ENCODE measurements around the gene CHID1. TPM values are rescaled to one million over a fixed set of nuclear protein-coding genes. Genes with fewer than 3 reads are reported as not detected.

Gene CHID1
- total RNA-seq, 2 experiments from 2014 or later = 38.2 to 39.2 TPM

DNA sequence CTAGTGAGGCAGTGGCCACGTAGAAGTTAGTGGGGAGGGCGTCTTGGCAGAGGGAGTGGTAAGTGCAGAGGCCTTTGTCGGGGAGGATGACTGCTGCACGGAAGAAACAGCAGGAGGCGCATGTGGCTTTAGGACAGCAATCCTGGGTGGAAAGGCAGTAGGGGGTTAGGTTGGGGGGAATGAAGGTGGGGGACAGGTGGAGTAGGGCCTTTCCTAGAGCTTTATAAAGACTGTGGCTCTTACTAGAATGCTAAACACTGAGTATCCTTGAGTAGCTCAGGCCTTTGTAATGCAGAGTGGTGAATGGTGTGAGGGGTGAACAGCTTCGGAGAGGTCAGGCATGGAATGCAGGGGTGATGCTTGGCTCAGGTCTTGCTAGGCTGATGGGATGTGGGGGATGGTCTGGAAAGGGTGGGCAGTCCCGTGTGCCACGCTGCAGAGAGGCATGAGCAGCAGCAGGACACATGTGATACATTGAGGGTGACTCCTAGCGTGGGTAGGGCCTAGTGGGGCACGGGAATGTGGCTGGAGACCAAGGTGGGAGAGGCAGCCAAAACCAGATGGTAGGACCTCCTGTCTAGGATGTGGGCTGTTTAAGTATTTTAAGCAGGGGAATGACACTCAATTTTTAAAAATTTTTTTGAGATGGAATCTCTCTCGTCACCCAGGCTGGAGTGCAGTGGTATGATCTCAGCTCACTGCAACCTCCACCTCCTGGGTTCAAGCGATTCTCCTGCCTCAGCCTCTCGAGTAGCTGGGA is 34.3 kb upstream of the CHID1 start:
- Mint-ChIP-seq H3K9me3 (peaks cover 9% of the 10 kb centered on the region), H3K4me1 (peaks cover 8% of the 10 kb centered on the region), H3K36me3 (ENCODE audit: low read depth) (peaks cover 53% of the 10 kb centered on the region), H3K27me3 (no peaks in the 10 kb centered on the region), H3K4me3 (no peak overlapping the region), H3K27ac (no peak overlapping the region)
- DNase-seq = no peak
- ChIA-PET POLR2A (interaction anchor here (0.7 kb wide), 1 partner anchor 16 kb away, joined by 3 read pairs; no protein-coding TSS in a partner anchor), CTCF (no interaction called here)

DNA sequence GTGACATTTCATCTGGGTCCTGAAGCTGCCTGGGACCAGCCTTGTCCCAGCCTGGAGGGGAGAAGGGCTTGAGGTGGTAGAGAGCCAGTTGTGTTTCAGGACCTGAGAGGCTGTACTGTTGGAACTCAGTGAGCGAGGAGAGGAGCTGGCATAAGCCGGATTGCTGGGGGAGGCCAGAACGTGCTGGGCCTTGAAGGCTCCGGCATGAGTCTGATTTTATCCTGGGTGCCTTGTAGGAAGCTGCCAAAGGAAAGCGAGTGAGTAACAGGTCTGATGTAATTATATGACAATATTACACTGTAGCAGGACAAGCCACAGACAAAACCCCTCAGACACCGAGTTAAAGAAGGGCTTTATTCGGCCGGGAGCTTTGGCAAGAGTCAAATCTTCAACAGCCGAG is 32.2 kb upstream of the CHID1 start:
- H3K27ac Mint-ChIP-seq = no peak overlapping the region
- H3K36me3 Mint-ChIP-seq (ENCODE audit: low read depth) = peaks cover 36% of the 10 kb centered on the region
- no peaks in the 10 kb centered on the region for H3K27me3 Mint-ChIP-seq
- ChIA-PET POLR2A (no interaction called here), CTCF (no interaction called here)
- H3K4me1 Mint-ChIP-seq = peaks cover 12% of the 10 kb centered on the region
- no peaks in the 10 kb centered on the region for H3K9me3 Mint-ChIP-seq
- no peak overlapping the region for H3K4me3 Mint-ChIP-seq
- DNase-seq = no peak

DNA sequence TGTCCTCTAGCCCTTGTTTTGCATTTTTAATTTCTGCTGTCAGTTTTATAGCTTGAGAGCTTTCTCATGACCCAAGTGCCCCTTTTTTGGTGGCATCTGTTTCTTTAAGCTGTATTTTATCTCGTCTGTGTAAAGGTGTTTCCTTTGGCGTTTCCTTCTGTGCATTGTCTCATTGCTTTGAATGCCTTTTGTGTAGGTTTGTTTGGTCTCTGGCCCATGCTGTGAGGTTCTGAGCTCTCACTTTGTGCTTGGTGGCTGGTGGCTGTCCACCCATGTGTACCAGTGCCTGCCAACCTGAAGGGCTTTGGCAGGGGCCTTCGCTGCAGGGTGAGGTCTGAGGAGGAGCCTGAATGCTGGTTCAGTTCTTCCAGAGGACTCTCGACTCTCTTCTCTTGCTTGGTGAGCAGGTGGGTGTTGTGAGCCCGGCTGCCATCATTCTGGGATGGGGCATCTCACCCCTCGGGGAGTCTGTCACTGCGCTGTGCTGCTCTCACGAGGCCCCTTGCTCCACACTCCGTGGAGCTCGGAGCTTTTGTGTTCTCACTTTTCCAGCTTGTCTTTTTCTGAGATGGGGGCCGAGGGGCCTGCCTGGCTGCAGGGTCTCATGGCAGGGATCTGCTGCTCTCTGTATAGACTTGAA is 30.0 kb upstream of the CHID1 start:
- ChIA-PET POLR2A (interaction anchor here (1.4 kb wide), 1 partner anchor 12 kb away, joined by 4 read pairs; no protein-coding TSS in a partner anchor), CTCF (interaction anchor here (1.1 kb wide), 1 partner anchor 93 kb away, joined by 3 read pairs; no protein-coding TSS in a partner anchor)
- Mint-ChIP-seq H3K27ac (no peak overlapping the region), H3K27me3 (no peaks in the 10 kb centered on the region), H3K36me3 (ENCODE audit: low read depth) (peaks cover 26% of the 10 kb centered on the region), H3K9me3 (no peaks in the 10 kb centered on the region), H3K4me1 (peaks cover 20% of the 10 kb centered on the region), H3K4me3 (no peak overlapping the region)
- no peak for DNase-seq

DNA sequence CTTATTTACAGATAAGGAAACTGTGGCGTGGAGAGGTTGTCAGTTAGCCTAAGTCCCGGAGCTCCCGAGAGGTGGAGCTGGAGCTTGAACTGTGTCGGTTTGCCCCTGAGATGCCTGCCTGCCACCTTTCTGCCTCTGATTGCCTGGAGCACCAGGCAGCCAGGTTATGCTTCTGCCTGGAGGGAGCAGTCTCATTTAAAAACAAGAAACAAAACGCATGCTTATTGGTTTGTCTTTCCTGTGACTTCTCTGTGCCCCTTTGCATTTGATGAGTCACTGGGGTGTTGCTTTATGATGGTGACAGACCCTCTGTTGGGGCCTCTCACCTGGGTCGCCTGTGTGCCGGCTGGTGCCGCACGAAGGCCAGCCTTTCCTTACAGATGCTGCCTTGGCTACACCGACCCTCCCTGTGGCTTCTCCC is 27.2 kb upstream of the CHID1 start:
- Mint-ChIP-seq H3K9me3 (no peaks in the 10 kb centered on the region), H3K4me3 (no peak overlapping the region), H3K27ac (no peak overlapping the region), H3K27me3 (no peaks in the 10 kb centered on the region), H3K4me1 (peaks cover 29% of the 10 kb centered on the region), H3K36me3 (ENCODE audit: low read depth) (peaks cover 5% of the 10 kb centered on the region)
- POLR2A ChIA-PET = no interaction called here
- no peak for DNase-seq
- CTCF ChIA-PET = no interaction called here

DNA sequence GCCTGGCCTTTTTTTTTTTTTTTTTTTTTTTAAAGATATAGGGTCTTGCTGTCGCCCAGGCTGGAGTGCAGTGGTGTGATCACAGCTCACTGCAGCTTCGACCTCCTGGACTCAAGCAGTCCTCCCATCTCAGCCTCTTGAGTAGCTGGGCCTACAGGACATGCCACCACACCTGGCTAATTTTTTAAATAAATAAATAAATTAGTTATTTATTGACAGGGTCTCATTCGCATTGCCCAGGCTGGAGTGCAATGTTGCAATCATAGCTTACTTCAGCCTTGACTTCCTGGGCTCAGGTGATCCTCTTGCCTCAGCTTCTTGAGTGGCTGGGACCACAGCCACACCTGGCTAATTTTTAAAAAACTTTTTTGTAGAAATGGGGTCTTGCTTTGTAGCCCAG is 25.6 kb upstream of the CHID1 start:
- no peak overlapping the region for H3K4me3 Mint-ChIP-seq
- H3K27me3 Mint-ChIP-seq = no peaks in the 10 kb centered on the region
- no peak overlapping the region for H3K27ac Mint-ChIP-seq
- no peaks in the 10 kb centered on the region for H3K9me3 Mint-ChIP-seq
- ChIA-PET POLR2A (no interaction called here), CTCF (interaction anchor here (1.5 kb wide), 1 partner anchor 12 kb away, joined by 3 read pairs; no protein-coding TSS in a partner anchor)
- H3K4me1 Mint-ChIP-seq = peaks cover 42% of the 10 kb centered on the region
- H3K36me3 Mint-ChIP-seq (ENCODE audit: low read depth) = no peaks in the 10 kb centered on the region
- DNase-seq = no peak

DNA sequence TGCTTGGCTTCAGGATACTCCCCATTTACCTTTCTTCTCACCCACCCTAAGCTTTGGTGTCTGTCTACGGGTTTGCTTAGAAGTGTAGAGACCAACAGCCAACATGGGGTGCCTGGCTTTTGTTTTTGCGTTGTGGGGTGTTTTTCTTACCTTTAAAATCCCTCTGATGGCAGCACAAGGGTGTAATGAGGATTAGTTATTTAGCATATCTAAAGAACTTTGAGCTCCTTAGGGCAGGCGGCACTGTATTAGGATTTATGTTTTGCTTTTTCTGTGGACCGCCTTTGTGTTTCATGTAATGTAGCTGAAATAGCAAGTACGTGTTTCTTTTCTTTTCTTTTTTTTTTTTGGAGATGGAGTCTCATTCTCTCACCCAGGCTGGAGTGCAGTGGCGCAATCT is 23.9 kb upstream of the CHID1 start:
- H3K9me3 Mint-ChIP-seq = no peaks in the 10 kb centered on the region
- peaks cover 41% of the 10 kb centered on the region for H3K4me1 Mint-ChIP-seq
- H3K27me3 Mint-ChIP-seq = no peaks in the 10 kb centered on the region
- POLR2A ChIA-PET = no interaction called here
- no peaks in the 10 kb centered on the region for H3K36me3 Mint-ChIP-seq (ENCODE audit: low read depth)
- CTCF ChIA-PET = interaction anchor here (0.7 kb wide), 1 partner anchor 170 kb away, joined by 3 read pairs; no protein-coding TSS in a partner anchor
- DNase-seq = no peak
- no peak overlapping the region for H3K27ac Mint-ChIP-seq
- no peak overlapping the region for H3K4me3 Mint-ChIP-seq

DNA sequence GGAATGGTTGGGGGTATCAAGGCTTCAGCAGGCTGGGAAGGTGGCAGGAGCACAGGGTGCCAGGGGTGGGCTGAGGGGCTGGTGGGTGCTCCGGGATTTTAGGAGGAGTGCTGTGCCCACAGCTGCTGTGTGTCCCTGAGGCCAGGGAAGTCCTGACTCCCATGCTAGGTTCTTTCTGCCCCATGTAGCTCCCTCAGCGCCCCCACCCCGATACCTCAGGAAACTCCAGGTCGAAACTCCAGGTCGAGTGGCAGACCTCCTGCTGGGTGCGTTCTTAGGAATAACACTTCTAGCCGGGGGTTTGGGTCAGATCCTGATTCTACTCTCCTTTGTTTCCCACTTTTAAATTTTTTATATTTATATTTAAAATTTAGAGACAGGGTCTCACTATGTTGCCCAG is 23.3 kb upstream of the CHID1 start:
- Mint-ChIP-seq H3K27me3 (no peaks in the 10 kb centered on the region), H3K36me3 (ENCODE audit: low read depth) (peaks cover 2% of the 10 kb centered on the region), H3K4me1 (peaks cover 44% of the 10 kb centered on the region), H3K9me3 (no peaks in the 10 kb centered on the region), H3K4me3 (no peak overlapping the region), H3K27ac (no peak overlapping the region)
- ChIA-PET POLR2A (no interaction called here), CTCF (no interaction called here)
- DNase-seq = no peak

DNA sequence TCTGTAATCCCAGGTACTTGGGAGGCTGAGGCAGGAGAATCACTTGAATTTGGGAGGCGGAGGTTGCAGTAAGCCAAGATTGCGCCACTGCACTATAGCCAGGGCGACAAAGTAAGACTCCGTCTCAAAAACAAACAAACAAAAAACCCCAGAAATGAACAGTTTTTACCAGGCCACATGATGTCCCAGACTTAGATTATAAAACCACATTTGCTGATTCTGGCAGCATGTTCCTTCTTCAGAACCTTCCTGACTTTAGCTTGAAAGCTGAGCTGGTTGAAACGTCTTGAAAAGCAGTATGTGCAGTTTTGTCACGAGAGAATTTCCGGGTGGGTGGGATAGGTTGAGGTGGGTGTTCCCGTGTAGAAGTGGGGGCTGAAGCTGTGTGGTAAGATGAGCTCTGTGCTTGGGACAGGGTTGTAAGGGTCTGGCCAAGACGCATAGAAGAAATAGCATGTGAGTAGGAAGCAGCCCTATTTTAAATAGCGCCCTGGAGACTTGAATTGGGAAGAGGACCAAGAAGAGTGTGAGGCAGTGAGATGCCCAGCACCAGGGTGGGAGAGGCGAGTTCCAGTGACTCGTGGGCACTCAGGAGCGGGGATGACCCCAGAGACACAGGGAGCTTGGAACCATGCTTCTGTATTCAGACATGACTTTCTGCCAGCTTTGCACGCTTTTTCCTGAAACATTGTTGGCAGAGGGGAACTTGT is 22.7 kb upstream of the CHID1 start:
- H3K9me3 Mint-ChIP-seq = no peaks in the 10 kb centered on the region
- H3K36me3 Mint-ChIP-seq (ENCODE audit: low read depth) = peaks cover 4% of the 10 kb centered on the region
- no peaks in the 10 kb centered on the region for H3K27me3 Mint-ChIP-seq
- ChIA-PET CTCF (no interaction called here), POLR2A (no interaction called here)
- H3K4me1 Mint-ChIP-seq = peaks cover 50% of the 10 kb centered on the region
- DNase-seq = no peak
- peak overlapping the region; percentile 42 for H3K27ac Mint-ChIP-seq
- H3K4me3 Mint-ChIP-seq = no peak overlapping the region

DNA sequence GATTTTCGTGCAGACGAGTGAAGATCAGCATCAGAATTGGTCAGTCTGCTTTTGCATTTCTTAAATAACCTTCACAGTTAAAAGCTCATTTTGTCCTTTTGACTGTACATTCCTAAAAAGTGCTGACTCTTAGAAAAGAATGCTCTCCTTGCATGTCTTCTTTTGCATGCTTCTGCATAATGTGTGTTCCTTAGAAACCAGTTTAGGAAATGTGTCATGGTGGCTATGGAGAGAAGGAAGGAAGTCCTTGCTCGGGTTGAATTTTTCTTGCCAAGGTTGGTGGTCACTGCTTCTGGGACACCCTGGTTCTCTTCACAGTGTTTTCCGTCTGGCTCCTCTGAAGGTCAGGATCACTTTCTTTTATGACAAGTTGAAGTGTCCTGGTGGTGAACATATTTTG is 21.8 kb upstream of the CHID1 start:
- DNase-seq = no peak
- H3K9me3 Mint-ChIP-seq = no peaks in the 10 kb centered on the region
- peaks cover 4% of the 10 kb centered on the region for H3K36me3 Mint-ChIP-seq (ENCODE audit: low read depth)
- H3K4me3 Mint-ChIP-seq = no peak overlapping the region
- POLR2A ChIA-PET = no interaction called here
- CTCF ChIA-PET = no interaction called here
- no peaks in the 10 kb centered on the region for H3K27me3 Mint-ChIP-seq
- H3K4me1 Mint-ChIP-seq = peaks cover 54% of the 10 kb centered on the region
- H3K27ac Mint-ChIP-seq = no peak overlapping the region

DNA sequence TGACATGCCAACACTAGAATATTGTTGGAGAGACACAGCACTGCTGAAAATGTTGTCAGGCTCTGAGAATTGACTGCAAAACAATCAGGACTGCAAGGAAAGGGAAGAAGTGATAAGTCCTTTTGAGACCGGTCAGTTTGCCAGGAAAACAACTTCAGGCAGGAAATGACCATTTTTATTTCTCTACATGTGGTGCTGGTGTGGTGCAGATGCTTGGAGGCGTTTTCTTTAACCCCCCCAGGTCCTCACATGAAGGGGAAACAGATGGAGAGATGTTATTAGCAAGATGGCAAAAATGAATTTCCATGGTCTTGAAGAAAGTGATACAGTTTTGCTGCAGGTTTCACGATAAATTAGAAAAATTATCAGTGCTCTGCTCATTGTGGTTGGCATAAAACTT is 20.8 kb upstream of the CHID1 start:
- H3K4me1 Mint-ChIP-seq = peaks cover 59% of the 10 kb centered on the region
- DNase-seq = no peak
- H3K4me3 Mint-ChIP-seq = no peak overlapping the region
- ChIA-PET CTCF (interaction anchor here (0.7 to 1.6 kb wide), 2 partner anchors 45 to 559 kb away, joined by 4 read pairs; no protein-coding TSS in a partner anchor), POLR2A (no interaction called here)
- H3K9me3 Mint-ChIP-seq = no peaks in the 10 kb centered on the region
- H3K27me3 Mint-ChIP-seq = no peaks in the 10 kb centered on the region
- no peak overlapping the region for H3K27ac Mint-ChIP-seq
- H3K36me3 Mint-ChIP-seq (ENCODE audit: low read depth) = peaks cover 13% of the 10 kb centered on the region

DNA sequence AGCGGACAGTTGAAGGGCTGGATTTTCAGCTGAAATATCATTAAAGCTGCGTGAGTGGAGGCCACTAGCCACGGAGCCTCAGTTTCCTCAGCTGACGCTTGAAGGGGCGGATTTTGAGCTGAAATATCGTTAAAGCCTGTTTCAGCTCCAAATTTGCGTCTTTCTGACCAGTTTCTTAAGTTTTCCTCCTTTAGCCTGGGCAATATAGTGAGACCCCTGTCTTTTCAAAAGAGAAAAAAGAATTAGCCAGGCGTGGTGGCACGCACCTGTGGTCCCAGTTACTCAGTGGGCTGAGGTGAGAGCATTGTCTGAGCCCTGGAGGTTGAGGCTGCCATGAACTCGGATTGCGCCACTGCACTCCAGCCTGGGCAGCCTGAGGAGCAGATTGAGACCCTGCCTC is 18.8 kb upstream of the CHID1 start:
- H3K9me3 Mint-ChIP-seq = no peaks in the 10 kb centered on the region
- H3K27ac Mint-ChIP-seq = no peak overlapping the region
- ChIA-PET POLR2A (interaction anchor here (1.3 kb wide), 1 partner anchor 11 kb away, joined by 4 read pairs; no protein-coding TSS in a partner anchor), CTCF (interaction anchor here (1.2 kb wide), 1 partner anchor 86 kb away, joined by 4 read pairs; the partner anchor contains the start of gene TSPAN4)
- peaks cover 13% of the 10 kb centered on the region for H3K36me3 Mint-ChIP-seq (ENCODE audit: low read depth)
- no peak overlapping the region for H3K4me3 Mint-ChIP-seq
- no peak for DNase-seq
- H3K4me1 Mint-ChIP-seq = peaks cover 59% of the 10 kb centered on the region
- no peaks in the 10 kb centered on the region for H3K27me3 Mint-ChIP-seq

DNA sequence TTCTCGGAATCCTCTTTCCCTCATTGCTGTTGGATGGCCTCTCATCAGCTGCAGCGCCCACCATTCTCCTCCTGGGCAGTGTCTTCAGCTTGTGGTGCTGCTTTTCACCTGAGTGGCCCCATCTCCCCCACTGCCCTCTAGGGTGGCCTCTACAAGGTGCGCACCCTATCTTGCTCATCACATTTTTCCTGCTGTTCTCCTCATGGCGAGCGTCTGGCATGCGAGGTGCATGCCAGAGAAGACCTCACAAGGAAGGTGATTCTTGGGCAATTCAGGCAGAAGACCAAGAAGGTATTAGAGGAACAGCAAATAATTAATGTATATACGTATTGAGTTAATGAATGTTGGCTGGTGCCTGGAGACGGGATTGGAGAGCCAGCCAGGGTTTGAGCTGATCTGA is 18.2 kb upstream of the CHID1 start:
- no peak overlapping the region for H3K4me3 Mint-ChIP-seq
- no peaks in the 10 kb centered on the region for H3K9me3 Mint-ChIP-seq
- ChIA-PET CTCF (interaction anchor here (1.2 to 1.6 kb wide), 2 partner anchors 17 to 86 kb away, joined by 4 to 6 read pairs; partner anchors contain the start of genes CHID1 and TSPAN4), POLR2A (interaction anchor here (0.9 to 1.3 kb wide), 3 partner anchors 12 to 86 kb away, joined by 3 to 4 read pairs (median 4); partner anchors contain the start of gene TSPAN4)
- DNase-seq = no peak
- peaks cover 13% of the 10 kb centered on the region for H3K36me3 Mint-ChIP-seq (ENCODE audit: low read depth)
- peaks cover 58% of the 10 kb centered on the region for H3K4me1 Mint-ChIP-seq
- H3K27me3 Mint-ChIP-seq = no peaks in the 10 kb centered on the region
- H3K27ac Mint-ChIP-seq = no peak overlapping the region

DNA sequence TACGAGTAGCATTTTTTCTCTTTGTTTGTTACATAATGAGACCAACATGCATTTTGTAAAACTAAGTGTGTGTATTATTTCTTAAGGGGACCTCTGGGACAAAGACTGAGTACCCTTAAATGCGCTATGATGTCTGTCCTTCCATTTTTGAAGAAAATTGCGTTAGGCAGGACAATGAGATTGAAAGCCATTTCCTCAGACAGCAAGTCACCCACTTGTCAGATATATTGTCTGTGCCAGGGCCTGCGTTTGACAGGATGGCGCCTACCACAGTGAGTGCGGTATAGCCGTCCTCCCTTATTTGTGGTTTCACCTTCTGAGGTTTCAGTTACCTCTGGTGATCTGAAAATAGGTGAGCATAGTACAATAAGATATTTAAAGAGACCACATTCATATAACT is 17.3 kb upstream of the CHID1 start:
- ChIA-PET CTCF (interaction anchor here (0.5 to 1.6 kb wide), 4 partner anchors 16 to 645 kb away, joined by 3 to 6 read pairs (median 4); partner anchors contain the start of gene CHID1), POLR2A (interaction anchor here (1.0 to 1.3 kb wide), 2 partner anchors 16 to 119 kb away, joined by 3 to 4 read pairs; no protein-coding TSS in a partner anchor)
- Mint-ChIP-seq H3K9me3 (no peaks in the 10 kb centered on the region), H3K36me3 (ENCODE audit: low read depth) (peaks cover 13% of the 10 kb centered on the region), H3K4me1 (peaks cover 48% of the 10 kb centered on the region), H3K27ac (peak overlapping the region; percentile 63), H3K4me3 (peak overlapping the region; percentile 77), H3K27me3 (no peaks in the 10 kb centered on the region)
- DNase-seq = peak; percentile 55

All from activated CD4-positive, alpha-beta memory T cell treated with anti-CD3 and anti-CD28 coated beads, Interleukin-2, amount 10 ng/mL, durations not matched to agents 7 days and 5 days (primary cell).